Stimulated activated CD4-positive, alpha-beta T cell treated with anti-CD3 and anti-CD28 coated beads, Interleukin-4, amount 100 ng/mL, for 48 hours (primary cell): Measurements from ENCODE around the gene PILRA.
A peak's percentile ranks its signal among the peaks of the same experiment; 100 is the strongest.
"Not testable (repeated sequence)": the region's sequence is repeated elsewhere in the genome, so short reads cannot be mapped to it uniquely, and the experiment has no call there.

ENCODE experiments used
- DNase-seq, 2 donors: peaks; one replicate each; pipeline ENCODE4 v3.0.0-alpha.2; 2020; ENCODE audit warnings: low read depth in 2 of 2

PILRA gene

GRCh38 chr7:100380196-100380595, 6.9 kb downstream of the PILRA start:
- DNase-seq: no peak

- DNase-seq: not testable (repeated sequence)
Measured at GRCh38 chr7:100381531-100382233, 8.4 kb downstream of the PILRA start.

GRCh38 chr7:100382234-100382853, 9.1 kb downstream of the PILRA start:
- DNase-seq: not testable (repeated sequence)

- DNase-seq: no peak
Measured at GRCh38 chr7:100384628-100385294, 11.5 kb downstream of the PILRA start.

- DNase-seq: no peak
Measured at GRCh38 chr7:100386940-100387339, 13.7 kb downstream of the PILRA start.

- DNase-seq: no peak
Measured at GRCh38 chr7:100387695-100388094, 14.4 kb downstream of the PILRA start.

- no peak for DNase-seq
Measured at GRCh38 chr7:100389437-100390088, 16.3 kb downstream of the PILRA start.

GRCh38 chr7:100390286-100391009, 17.2 kb downstream of the PILRA start:
- no peak for DNase-seq

- DNase-seq: no peak
Measured at GRCh38 chr7:100393233-100393905, 20.1 kb downstream of the PILRA start.

GRCh38 chr7:100394077-100394476, 20.8 kb downstream of the PILRA start:
- DNase-seq: no peak

GRCh38 chr7:100396421-100396982, 23.2 kb downstream of the PILRA start:
- peak; percentile 16 to 52 for DNase-seq

- no peak for DNase-seq
Measured at GRCh38 chr7:100397315-100398081, 24.2 kb downstream of the PILRA start.

- DNase-seq: no peak
Measured at GRCh38 chr7:100398239-100398638, 25.0 kb downstream of the PILRA start.

GRCh38 chr7:100400041-100400440, 26.8 kb downstream of the PILRA start:
- DNase-seq: no peak

GRCh38 chr7:100400656-100401055, 27.4 kb downstream of the PILRA start:
- DNase-seq: no peak

GRCh38 chr7:100401811-100402210, 28.5 kb downstream of the PILRA start:
- DNase-seq: no peak

- DNase-seq: no peak
Measured at GRCh38 chr7:100402241-100402640, 29.0 kb downstream of the PILRA start.

GRCh38 chr7:100406767-100407166, 33.5 kb downstream of the PILRA start:
- no peak for DNase-seq

GRCh38 chr7:100407285-100408180, 34.2 kb downstream of the PILRA start:
- DNase-seq: peak in 1 of 2 donors; percentile 26
